ACHN (cell line): Measurements from ENCODE around the gene ATG9A.
"Not testable (repeated sequence)": the region's sequence is repeated elsewhere in the genome, so short reads cannot be mapped to it uniquely, and the experiment has no call there.

Experiments used
- DNase-seq: peaks from one replicate; pipeline ENCODE4 v3.0.0-alpha.2; 2015
- in situ Hi-C: cut with HindIII; loops from 2 replicates; pipeline ENCODE4 v1.10.0; 2017; ENCODE audit warnings: low sequenced_read_pairs, low pct_ligation_motif_present, low pct_unique_long_range_greater_than_20kb

ATG9A gene

GRCh38 chr2:219210196-219210885, 19.1 kb downstream of the ATG9A start:
- in situ Hi-C loops, result no loop called here
- DNase-seq, result no peak

DNA sequence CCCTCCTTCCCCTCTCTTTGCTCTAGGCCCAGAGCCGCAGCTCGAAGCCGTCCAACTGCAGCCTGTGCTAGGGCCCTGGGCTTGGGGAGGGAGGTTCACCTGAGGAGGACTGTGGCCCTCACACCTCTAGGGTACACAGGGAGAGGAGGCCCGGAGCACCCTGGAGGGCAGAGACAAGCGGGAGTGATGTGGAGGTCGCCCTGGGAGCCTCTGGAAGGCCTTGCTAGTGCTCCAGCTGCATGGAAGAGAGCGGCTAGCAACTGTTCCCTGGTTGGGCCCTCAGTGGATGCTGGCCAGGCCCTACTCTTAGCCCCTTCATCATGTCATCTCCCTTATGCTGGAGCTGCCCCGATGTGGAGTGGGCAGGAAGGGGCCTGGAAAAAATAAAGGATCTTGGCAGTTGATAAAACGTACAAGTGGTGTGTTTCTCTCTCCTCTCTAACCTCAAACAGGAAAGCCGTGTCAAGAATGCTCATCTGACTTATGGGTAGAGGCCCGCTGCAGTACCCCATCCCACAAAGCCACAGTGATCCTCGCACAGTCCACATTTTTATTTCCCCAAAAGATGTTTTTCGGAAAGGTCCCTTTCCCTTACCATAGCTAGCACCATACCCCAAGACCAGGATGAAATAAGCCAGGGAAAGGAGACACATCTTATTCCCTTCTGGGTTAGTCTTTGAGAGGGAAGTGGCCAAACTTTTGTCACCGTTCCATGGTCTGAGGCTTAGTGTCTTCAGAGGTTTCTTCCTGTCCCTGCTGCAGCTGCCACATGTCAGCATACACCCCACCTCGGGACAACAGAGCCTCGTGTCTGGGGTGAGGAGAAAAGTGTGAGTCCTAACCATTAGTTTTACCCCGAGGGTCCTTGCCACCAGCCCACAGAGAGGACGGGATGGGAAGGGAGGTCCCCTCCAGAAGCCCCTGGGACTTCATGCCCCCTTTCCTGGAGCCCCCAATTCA, 19.9 kb downstream of the ATG9A start:
- DNase-seq, result no peak
- in situ Hi-C loops, result no loop called here

- in situ Hi-C loops, result no loop called here
- peak; percentile 18 for DNase-seq
These were observed 21.3 kb downstream of the ATG9A start for GRCh38 chr2:219207884-219208740.

DNA sequence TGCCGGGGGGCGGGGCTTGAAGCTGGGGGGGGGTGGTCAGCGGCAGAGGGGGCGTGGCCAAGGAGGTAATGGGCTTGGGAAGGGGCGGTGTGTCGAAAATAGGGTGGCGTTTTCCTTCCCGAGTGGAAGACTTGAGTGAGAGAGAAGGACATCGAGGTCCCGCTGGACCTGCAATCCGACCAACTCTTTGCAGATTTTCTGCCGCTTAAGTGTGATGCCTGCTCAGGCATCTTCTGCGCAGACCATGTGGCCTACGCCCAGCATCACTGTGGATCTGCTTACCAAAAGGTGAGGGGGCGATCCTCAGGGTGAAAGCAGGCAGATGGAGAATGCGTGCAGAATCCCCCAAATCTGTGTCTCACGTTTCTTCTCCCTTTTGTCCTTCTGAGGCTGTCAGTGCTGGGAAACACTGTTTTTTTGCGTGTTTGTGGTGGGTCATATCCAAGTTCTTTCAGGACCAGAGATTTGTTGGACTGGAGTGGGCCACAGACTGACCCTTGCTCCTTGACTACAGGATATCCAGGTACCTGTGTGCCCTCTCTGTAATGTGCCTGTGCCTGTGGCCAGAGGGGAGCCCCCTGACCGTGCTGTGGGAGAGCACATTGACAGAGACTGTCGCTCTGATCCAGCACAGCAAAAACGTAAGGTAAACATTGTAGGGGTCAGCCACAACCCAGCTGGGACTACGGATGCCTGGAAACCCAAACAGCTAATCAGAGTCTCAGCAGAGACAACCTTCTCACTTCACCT, 22.1 kb downstream of the ATG9A start:
- in situ Hi-C loops, result no loop called here
- no peak for DNase-seq

DNA sequence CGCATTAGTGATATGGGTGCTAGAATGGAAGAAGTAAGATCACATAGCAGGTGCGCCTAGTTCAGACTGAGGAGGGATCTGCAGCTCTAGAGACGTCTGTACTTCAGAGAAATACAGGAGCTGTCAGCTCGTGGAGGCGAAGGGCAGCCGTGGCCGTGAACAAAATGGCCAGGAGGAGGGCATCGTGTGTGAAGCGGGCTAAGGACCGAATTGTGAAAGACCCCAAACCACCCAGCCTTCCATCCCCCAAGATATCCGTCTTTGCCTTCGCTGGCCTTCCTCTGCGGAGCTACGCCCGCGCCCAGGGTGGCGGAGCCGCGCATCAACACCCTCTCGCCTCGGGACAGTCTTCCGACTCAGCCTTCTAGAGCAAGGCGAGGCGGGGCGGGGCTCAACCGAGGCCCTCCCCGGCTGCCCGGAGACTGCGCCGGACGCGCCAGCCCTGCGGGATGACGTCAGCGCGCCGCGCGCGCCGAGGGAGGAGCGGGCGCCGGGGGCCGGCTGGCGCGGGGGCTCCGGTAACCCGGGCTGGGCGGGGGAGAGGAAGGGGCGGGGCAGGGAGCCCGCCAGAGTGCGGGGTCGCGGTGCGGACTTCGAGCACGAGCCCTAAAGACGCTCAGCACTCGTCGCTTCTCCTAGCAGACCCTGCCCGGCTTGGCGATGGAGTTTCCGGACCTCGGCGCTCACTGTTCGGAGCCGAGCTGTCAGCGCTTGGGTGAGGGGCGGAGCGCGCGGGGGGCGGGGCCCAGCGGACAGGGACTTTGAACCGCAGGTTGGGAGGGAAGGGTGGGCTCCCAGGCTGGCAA, 22.9 kb downstream of the ATG9A start, which contains the start of gene ZFAND2B:
Gene ZFAND2B (plus strand): TSS at position 455 of the 806 bp plus-strand sequence. CDS start 206 bp downstream, at position 661.
- in situ Hi-C loops, result no loop called here
- DNase-seq, result peak; percentile 96

- no peak for DNase-seq
- in situ Hi-C loops, result no loop called here
These were observed 23.5 kb downstream of the ATG9A start for GRCh38 chr2:219205981-219206327.

GRCh38 chr2:219205165-219205538, 24.3 kb downstream of the ATG9A start:
- no peak for DNase-seq
- in situ Hi-C loops, result no loop called here

- no peak for DNase-seq
- in situ Hi-C loops, result no loop called here
These were observed 24.8 kb downstream of the ATG9A start for GRCh38 chr2:219204425-219205164.

GRCh38 chr2:219201331-219201730, 28.1 kb downstream of the ATG9A start:
- DNase-seq, in situ Hi-C loops: not testable (repeated sequence)

GRCh38 chr2:219200502-219201326, 28.7 kb downstream of the ATG9A start:
- DNase-seq, in situ Hi-C loops: not testable (repeated sequence)

GRCh38 chr2:219199470-219200211, 29.8 kb downstream of the ATG9A start:
- DNase-seq, result no peak
- in situ Hi-C loops, result no loop called here

GRCh38 chr2:219198974-219199373, 30.5 kb downstream of the ATG9A start:
- DNase-seq, result no peak
- in situ Hi-C loops, result no loop called here

- no peak for DNase-seq
- in situ Hi-C loops, result no loop called here
These were observed 32.0 kb downstream of the ATG9A start for GRCh38 chr2:219197388-219197787.

- no peak for DNase-seq
- in situ Hi-C loops, result no loop called here
These were observed 42.5 kb downstream of the ATG9A start for GRCh38 chr2:219186754-219187456.

DNA sequence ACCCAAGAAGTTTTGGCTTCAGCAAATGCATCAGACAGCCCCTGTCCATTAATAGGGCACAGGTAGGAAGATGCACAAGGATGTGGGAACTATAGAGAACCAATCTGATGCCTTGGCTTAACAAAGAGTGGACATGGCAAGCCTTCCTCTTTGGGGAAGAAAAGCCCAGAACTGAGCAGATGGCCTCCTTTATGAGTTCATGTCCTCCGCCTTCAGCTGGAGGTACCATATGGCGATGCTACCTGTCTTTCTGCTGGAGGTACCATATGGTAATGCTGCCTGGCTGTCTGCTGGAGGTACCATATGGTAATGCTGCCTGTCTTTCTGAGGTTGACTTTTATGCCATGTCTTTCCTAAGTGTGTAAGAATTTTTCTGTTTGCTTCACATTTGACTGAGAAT, 45.3 kb downstream of the ATG9A start:
- DNase-seq, result no peak
- in situ Hi-C loops, result no loop called here
